ENCODE measurements around the gene CHSY1.
A peak's percentile ranks its signal among the peaks of the same experiment; 100 is the strongest.

Gene CHSY1

DNA sequence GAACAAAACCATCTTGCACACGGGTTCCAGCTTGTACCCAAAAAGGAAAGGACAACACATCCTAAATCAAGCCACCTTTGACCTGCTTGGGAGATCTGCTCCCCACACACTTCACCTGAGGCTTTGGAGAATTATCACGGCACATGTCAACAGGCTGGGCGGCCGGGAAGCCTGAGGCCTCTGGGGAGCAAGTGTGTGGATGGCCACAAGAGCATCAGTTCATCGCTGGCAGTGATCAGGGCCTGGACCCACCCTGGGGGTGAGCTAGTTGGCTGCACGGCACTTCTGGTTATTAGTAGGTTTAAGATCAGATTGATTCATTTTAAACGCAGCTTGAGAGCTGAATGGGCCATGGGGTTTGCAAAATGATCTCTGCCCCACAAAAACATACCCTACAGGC is 108.5 kb downstream of the CHSY1 start:
- Histone ChIP-seq H3K18ac (ENCODE audit: low read depth in 1 of 2, low read length in 2 of 2) (no peak overlapping the region), H3K23ac (ENCODE audit: low read length in 2 of 2) (no peak overlapping the region), H3K14ac (ENCODE audit: low read length in 2 of 2) (no peak overlapping the region), H3K27me3 (ENCODE audit: control insufficient read depth in 1 of 2, insufficient read depth in 1 of 2, low read length in 2 of 2) (peaks cover 0 to 4% of the 10 kb centered on the region in 2 experiments), H2BK5ac (ENCODE audit: low read depth, low read length, poor library complexity, severe bottlenecking) (no peak overlapping the region), H2BK120ac (ENCODE audit: low read depth, low read length) (no peak overlapping the region), H2AK5ac (ENCODE audit: low read length, severe bottlenecking) (no peak overlapping the region), H2AFZ (ENCODE audit: low read depth, low read length) (no peak overlapping the region), H3K9me3 (ENCODE audit: control insufficient read depth, low read length) (no peaks in the 10 kb centered on the region), H4K8ac (ENCODE audit: low read length) (no peak overlapping the region), H4K91ac (ENCODE audit: low read length) (no peak overlapping the region), H3K27ac (ENCODE audit: low read length, poor library complexity, severe bottlenecking) (no peak overlapping the region), H3K4ac (ENCODE audit: low read depth in 1 of 2, low read length in 2 of 2) (no peak overlapping the region), H2BK12ac (ENCODE audit: low read length in 2 of 2) (no peak overlapping the region), H3K9ac (ENCODE audit: low read length) (no peak overlapping the region), H3K79me1 (replicated peaks; ENCODE audit: low read length, poor library complexity, severe bottlenecking) (no peaks in the 10 kb centered on the region), H2BK15ac (ENCODE audit: low read depth, poor library complexity, severe bottlenecking) (no peak overlapping the region), H3K36me3 (ENCODE audit: control insufficient read depth in 1 of 2, insufficient read depth in 2 of 2, low read depth in 1 of 2, low read length in 2 of 2) (no peaks in the 10 kb centered on the region), H3K4me2 (ENCODE audit: low read length, poor library complexity, severe bottlenecking) (no peak overlapping the region), H3K4me1 (ENCODE audit: control insufficient read depth, insufficient read depth, low read depth, low read length) (peaks cover 16% of the 10 kb centered on the region), H3K4me3 (ENCODE audit: insufficient read depth in 1 of 2, low read depth in 1 of 2, low read length in 2 of 2) (no peak overlapping the region)
- DNase-seq = no peak
- WGBS = 90% methylated on average over 6 of the region's 7 CpGs

DNA sequence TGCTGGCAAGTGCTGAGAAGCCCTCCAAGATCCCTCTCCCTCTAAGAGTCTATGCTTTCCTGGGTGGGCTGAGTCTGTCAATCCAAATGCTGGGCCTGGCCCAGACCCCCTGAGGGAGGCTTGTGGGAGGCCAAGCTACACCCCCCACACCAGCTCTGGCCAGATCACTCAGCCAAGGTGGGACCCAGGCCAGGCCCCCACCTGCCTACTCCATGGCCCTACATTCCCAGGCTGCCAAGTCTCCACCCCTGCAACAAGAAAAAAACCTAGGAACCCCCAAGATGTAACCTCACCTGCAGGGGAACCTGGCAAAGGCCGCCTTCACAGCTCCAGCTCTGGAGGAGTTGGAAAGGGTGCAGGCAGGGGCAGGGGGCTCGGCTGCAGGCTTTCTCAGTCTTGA is 109.1 kb downstream of the CHSY1 start:
- 95% methylated on average over 2 of the region's 2 CpGs for WGBS
- H3K4ac ChIP-seq (ENCODE audit: low read depth in 1 of 2, low read length in 2 of 2) = no peak overlapping the region
- H2BK120ac ChIP-seq (ENCODE audit: low read depth, low read length) = no peak overlapping the region
- no peak for DNase-seq
- no peak overlapping the region for H3K27ac ChIP-seq (ENCODE audit: low read length, poor library complexity, severe bottlenecking)
- H3K9ac ChIP-seq (ENCODE audit: low read length) = no peak overlapping the region
- no peak overlapping the region for H3K4me2 ChIP-seq (ENCODE audit: low read length, poor library complexity, severe bottlenecking)
- no peak overlapping the region for H3K18ac ChIP-seq (ENCODE audit: low read depth in 1 of 2, low read length in 2 of 2)
- H2BK15ac ChIP-seq (ENCODE audit: low read depth, poor library complexity, severe bottlenecking) = no peak overlapping the region
- H2AK5ac ChIP-seq (ENCODE audit: low read length, severe bottlenecking) = no peak overlapping the region
- H2AFZ ChIP-seq (ENCODE audit: low read depth, low read length) = no peak overlapping the region
- no peaks in the 10 kb centered on the region for H3K36me3 ChIP-seq (ENCODE audit: control insufficient read depth in 1 of 2, insufficient read depth in 2 of 2, low read depth in 1 of 2, low read length in 2 of 2)
- H3K4me1 ChIP-seq (ENCODE audit: control insufficient read depth, insufficient read depth, low read depth, low read length) = peaks cover 15% of the 10 kb centered on the region
- H2BK12ac ChIP-seq (ENCODE audit: low read length in 2 of 2) = no peak overlapping the region
- H3K9me3 ChIP-seq (ENCODE audit: control insufficient read depth, low read length) = no peaks in the 10 kb centered on the region
- H3K14ac ChIP-seq (ENCODE audit: low read length in 2 of 2) = no peak overlapping the region
- no peak overlapping the region for H4K8ac ChIP-seq (ENCODE audit: low read length)
- no peak overlapping the region for H2BK5ac ChIP-seq (ENCODE audit: low read depth, low read length, poor library complexity, severe bottlenecking)
- peaks cover 0 to 4% of the 10 kb centered on the region in 2 experiments for H3K27me3 ChIP-seq (ENCODE audit: control insufficient read depth in 1 of 2, insufficient read depth in 1 of 2, low read length in 2 of 2)
- H3K4me3 ChIP-seq (ENCODE audit: insufficient read depth in 1 of 2, low read depth in 1 of 2, low read length in 2 of 2) = no peak overlapping the region
- H4K91ac ChIP-seq (ENCODE audit: low read length) = no peak overlapping the region
- no peaks in the 10 kb centered on the region for H3K79me1 ChIP-seq (replicated peaks; ENCODE audit: low read length, poor library complexity, severe bottlenecking)
- H3K23ac ChIP-seq (ENCODE audit: low read length in 2 of 2) = no peak overlapping the region

DNA sequence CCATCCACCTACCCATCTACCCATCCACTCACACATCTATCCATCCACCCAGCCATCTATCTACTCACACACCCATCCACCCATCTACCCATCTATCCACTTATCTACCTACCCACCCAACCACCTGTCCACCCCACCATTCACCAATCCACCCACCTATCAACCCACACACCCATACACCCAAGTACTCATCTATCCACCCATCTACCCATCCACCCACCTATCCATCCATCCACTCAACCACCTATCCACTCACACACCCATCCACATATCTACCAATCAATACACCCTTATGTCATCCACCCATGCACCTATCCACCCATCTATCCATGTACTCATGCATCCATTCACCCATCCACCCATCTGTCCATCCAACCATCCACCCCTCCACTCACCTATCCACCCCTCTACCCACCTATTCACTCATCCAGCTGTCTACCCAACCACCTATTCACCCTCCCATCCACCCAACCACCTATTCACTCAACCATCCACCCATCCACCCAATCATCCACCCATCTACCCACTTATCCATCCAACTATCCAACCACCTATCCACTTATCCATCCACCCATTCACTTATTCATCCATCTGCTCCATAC is 109.8 kb downstream of the CHSY1 start:
- Histone ChIP-seq H3K18ac (ENCODE audit: low read depth in 1 of 2, low read length in 2 of 2) (no peak overlapping the region), H3K14ac (ENCODE audit: low read length in 2 of 2) (peak overlapping the region in 1 of 2 experiments; percentile 18), H3K4me3 (ENCODE audit: insufficient read depth in 1 of 2, low read depth in 1 of 2, low read length in 2 of 2) (no peak overlapping the region)

DNA sequence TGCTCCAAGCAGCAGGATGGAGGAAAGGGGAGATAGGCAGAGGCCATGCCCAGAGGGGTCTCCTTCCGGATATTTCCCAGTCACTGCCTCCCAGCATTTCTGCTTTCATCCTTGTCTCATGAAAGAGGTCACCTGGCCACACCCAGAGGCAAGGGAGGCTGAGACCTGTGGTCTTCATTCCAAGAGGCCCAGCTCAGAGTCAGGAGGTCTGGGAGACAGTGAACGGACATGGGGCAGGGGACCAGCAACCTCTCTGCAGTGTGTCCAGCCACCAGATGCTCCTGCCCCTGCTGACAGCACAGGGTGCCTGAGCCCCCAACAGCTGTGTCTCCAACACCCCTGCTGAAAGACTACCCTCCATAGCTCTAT is 111.2 kb downstream of the CHSY1 start:
- no peak overlapping the region for H3K18ac ChIP-seq (ENCODE audit: low read depth in 1 of 2, low read length in 2 of 2)

More for the DNA sequence above, 109.8 kb downstream of the CHSY1 start:
- DNase-seq = no peak
- no peak overlapping the region for H3K23ac ChIP-seq (ENCODE audit: low read length in 2 of 2)
- H4K91ac ChIP-seq (ENCODE audit: low read length) = no peak overlapping the region
- no peak overlapping the region for H2BK120ac ChIP-seq (ENCODE audit: low read depth, low read length)
- H2AK5ac ChIP-seq (ENCODE audit: low read length, severe bottlenecking) = no peak overlapping the region
- no peak overlapping the region for H4K8ac ChIP-seq (ENCODE audit: low read length)
- H3K4ac ChIP-seq (ENCODE audit: low read depth in 1 of 2, low read length in 2 of 2) = no peak overlapping the region
- H3K27me3 ChIP-seq (ENCODE audit: control insufficient read depth in 1 of 2, insufficient read depth in 1 of 2, low read length in 2 of 2) = peaks cover 0 to 8% of the 10 kb centered on the region in 2 experiments
- H3K27ac ChIP-seq (ENCODE audit: low read length, poor library complexity, severe bottlenecking) = no peak overlapping the region
- no peak overlapping the region for H3K4me2 ChIP-seq (ENCODE audit: low read length, poor library complexity, severe bottlenecking)
- H3K36me3 ChIP-seq (ENCODE audit: control insufficient read depth in 1 of 2, insufficient read depth in 2 of 2, low read depth in 1 of 2, low read length in 2 of 2) = no peaks in the 10 kb centered on the region
- H3K79me1 ChIP-seq (replicated peaks; ENCODE audit: low read length, poor library complexity, severe bottlenecking) = no peaks in the 10 kb centered on the region
- H2AFZ ChIP-seq (ENCODE audit: low read depth, low read length) = no peak overlapping the region
- no peaks in the 10 kb centered on the region for H3K9me3 ChIP-seq (ENCODE audit: control insufficient read depth, low read length)
- H3K4me1 ChIP-seq (ENCODE audit: control insufficient read depth, insufficient read depth, low read depth, low read length) = peaks cover 15% of the 10 kb centered on the region
- H3K9ac ChIP-seq (ENCODE audit: low read length) = no peak overlapping the region
- H2BK12ac ChIP-seq (ENCODE audit: low read length in 2 of 2) = no peak overlapping the region
- no peak overlapping the region for H2BK15ac ChIP-seq (ENCODE audit: low read depth, poor library complexity, severe bottlenecking)
- no peak overlapping the region for H2BK5ac ChIP-seq (ENCODE audit: low read depth, low read length, poor library complexity, severe bottlenecking)

More for the DNA sequence above, 111.2 kb downstream of the CHSY1 start:
- no peak for DNase-seq
- Histone ChIP-seq H2BK5ac (ENCODE audit: low read depth, low read length, poor library complexity, severe bottlenecking) (no peak overlapping the region), H4K91ac (ENCODE audit: low read length) (no peak overlapping the region), H3K36me3 (ENCODE audit: control insufficient read depth in 1 of 2, insufficient read depth in 2 of 2, low read depth in 1 of 2, low read length in 2 of 2) (no peaks in the 10 kb centered on the region), H2AK5ac (ENCODE audit: low read length, severe bottlenecking) (peak overlapping the region; percentile 85), H2BK120ac (ENCODE audit: low read depth, low read length) (no peak overlapping the region), H3K9me3 (ENCODE audit: control insufficient read depth, low read length) (no peaks in the 10 kb centered on the region), H3K4ac (ENCODE audit: low read depth in 1 of 2, low read length in 2 of 2) (no peak overlapping the region), H3K9ac (ENCODE audit: low read length) (no peak overlapping the region), H3K27ac (ENCODE audit: low read length, poor library complexity, severe bottlenecking) (no peak overlapping the region), H2BK15ac (ENCODE audit: low read depth, poor library complexity, severe bottlenecking) (no peak overlapping the region), H3K79me1 (replicated peaks; ENCODE audit: low read length, poor library complexity, severe bottlenecking) (no peaks in the 10 kb centered on the region), H2AFZ (ENCODE audit: low read depth, low read length) (no peak overlapping the region), H3K4me1 (ENCODE audit: control insufficient read depth, insufficient read depth, low read depth, low read length) (peaks cover 15% of the 10 kb centered on the region), H3K23ac (ENCODE audit: low read length in 2 of 2) (no peak overlapping the region), H3K27me3 (ENCODE audit: control insufficient read depth in 1 of 2, insufficient read depth in 1 of 2, low read length in 2 of 2) (peaks cover 0 to 12% of the 10 kb centered on the region in 2 experiments), H3K14ac (ENCODE audit: low read length in 2 of 2) (no peak overlapping the region), H3K4me2 (ENCODE audit: low read length, poor library complexity, severe bottlenecking) (no peak overlapping the region), H2BK12ac (ENCODE audit: low read length in 2 of 2) (no peak overlapping the region), H3K4me3 (ENCODE audit: insufficient read depth in 1 of 2, low read depth in 1 of 2, low read length in 2 of 2) (no peak overlapping the region), H4K8ac (ENCODE audit: low read length) (no peak overlapping the region)
- 92% methylated on average over 2 of the region's 2 CpGs for WGBS
